ENCODE measurements around the gene CBLC. TPM values are rescaled to one million over a fixed set of nuclear protein-coding genes. Genes with fewer than 3 reads are reported as not detected.

CBLC gene
- total and polyA plus RNA-seq, 10 of the 15 experiments (the other 5 are each of a cell fraction or from before 2014, with no cell fraction given) = not detected

DNA sequence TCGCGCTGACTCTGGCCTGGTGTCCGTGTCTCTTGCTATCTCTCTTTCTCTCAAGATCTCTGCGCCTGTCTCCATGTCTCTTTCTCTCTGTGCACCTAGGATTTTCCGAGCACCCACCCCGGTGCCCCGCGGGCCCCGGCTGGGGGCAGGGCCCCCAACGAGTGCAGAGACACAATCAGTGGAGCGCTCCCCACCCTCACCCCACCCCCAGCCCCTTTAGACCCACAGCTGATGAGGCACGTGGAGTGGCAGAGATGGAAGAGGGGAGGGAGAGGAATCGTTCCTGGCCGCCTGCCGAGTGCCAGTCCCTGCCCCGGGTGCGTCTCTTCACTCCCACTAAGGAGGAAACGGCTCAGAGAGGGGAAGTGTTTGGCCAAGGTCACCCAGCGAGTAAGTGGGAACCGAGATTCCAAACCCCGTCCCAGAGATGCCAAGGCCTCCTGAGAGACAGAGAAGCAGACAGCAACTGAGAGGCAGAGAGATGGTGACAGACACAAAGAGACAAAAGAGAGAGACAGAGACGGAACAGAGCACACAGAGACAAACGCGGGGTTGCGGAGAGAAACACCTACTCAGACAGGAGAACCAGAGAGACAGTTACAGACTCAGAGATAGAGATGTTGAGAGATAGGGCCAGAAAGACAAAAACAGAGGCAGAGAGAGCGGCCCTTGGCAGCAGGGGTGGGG, 29.8 kb upstream of the CBLC start (continued):
- TF ChIP-seq CHD4 (IDR thresholded peaks at IDR 0.05) = no peak
- no peak for TF ChIP-seq MYB (IDR thresholded peaks at IDR 0.05; ENCODE audit: borderline replicate concordance, low read depth, low read length)
- TF ChIP-seq BCL11A (IDR thresholded peaks at IDR 0.05; ENCODE audit: low read depth, low read length) = no peak
- no peak for TF ChIP-seq ZSCAN29 (IDR thresholded peaks at IDR 0.05)
- TF ChIP-seq JUNB (IDR thresholded peaks at IDR 0.05) = no peak
- no peak for TF ChIP-seq ZNF217 (IDR thresholded peaks at IDR 0.05)
- TF ChIP-seq, protein P1, sequence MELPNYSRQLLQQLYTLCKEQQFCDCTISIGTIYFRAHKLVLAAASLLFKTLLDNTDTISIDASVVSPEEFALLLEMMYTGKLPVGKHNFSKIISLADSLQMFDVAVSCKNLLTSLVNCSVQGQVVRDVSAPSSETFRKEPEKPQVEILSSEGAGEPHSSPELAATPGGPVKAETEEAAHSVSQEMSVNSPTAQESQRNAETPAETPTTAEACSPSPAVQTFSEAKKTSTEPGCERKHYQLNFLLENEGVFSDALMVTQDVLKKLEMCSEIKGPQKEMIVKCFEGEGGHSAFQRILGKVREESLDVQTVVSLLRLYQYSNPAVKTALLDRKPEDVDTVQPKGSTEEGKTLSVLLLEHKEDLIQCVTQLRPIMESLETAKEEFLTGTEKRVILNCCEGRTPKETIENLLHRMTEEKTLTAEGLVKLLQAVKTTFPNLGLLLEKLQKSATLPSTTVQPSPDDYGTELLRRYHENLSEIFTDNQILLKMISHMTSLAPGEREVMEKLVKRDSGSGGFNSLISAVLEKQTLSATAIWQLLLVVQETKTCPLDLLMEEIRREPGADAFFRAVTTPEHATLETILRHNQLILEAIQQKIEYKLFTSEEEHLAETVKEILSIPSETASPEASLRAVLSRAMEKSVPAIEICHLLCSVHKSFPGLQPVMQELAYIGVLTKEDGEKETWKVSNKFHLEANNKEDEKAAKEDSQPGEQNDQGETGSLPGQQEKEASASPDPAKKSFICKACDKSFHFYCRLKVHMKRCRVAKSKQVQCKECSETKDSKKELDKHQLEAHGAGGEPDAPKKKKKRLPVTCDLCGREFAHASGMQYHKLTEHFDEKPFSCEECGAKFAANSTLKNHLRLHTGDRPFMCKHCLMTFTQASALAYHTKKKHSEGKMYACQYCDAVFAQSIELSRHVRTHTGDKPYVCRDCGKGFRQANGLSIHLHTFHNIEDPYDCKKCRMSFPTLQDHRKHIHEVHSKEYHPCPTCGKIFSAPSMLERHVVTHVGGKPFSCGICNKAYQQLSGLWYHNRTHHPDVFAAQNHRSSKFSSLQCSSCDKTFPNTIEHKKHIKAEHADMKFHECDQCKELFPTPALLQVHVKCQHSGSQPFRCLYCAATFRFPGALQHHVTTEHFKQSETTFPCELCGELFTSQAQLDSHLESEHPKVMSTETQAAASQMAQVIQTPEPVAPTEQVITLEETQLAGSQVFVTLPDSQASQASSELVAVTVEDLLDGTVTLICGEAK (IDR thresholded peaks at IDR 0.05; ENCODE audit: borderline replicate concordance) = no peak
- no peak for TF ChIP-seq CREM (IDR thresholded peaks at IDR 0.05; ENCODE audit: low read depth)
- TF ChIP-seq IRF4 (IDR thresholded peaks at IDR 0.05; ENCODE audit: low read depth, low read length) = no peak
- no peak for TF ChIP-seq NRF1 (conservative IDR thresholded peaks at IDR 0.05; ENCODE audit: low read depth, low read length)
- TF ChIP-seq MTA3 (IDR thresholded peaks at IDR 0.05; ENCODE audit: borderline replicate concordance, low read length) = no peak
- no peak for TF ChIP-seq TARDBP (IDR thresholded peaks at IDR 0.05; ENCODE audit: borderline replicate concordance)
- TF ChIP-seq KDM1A (IDR thresholded peaks at IDR 0.05; ENCODE audit: borderline replicate concordance) = no peak
- TF ChIP-seq, protein P2, sequence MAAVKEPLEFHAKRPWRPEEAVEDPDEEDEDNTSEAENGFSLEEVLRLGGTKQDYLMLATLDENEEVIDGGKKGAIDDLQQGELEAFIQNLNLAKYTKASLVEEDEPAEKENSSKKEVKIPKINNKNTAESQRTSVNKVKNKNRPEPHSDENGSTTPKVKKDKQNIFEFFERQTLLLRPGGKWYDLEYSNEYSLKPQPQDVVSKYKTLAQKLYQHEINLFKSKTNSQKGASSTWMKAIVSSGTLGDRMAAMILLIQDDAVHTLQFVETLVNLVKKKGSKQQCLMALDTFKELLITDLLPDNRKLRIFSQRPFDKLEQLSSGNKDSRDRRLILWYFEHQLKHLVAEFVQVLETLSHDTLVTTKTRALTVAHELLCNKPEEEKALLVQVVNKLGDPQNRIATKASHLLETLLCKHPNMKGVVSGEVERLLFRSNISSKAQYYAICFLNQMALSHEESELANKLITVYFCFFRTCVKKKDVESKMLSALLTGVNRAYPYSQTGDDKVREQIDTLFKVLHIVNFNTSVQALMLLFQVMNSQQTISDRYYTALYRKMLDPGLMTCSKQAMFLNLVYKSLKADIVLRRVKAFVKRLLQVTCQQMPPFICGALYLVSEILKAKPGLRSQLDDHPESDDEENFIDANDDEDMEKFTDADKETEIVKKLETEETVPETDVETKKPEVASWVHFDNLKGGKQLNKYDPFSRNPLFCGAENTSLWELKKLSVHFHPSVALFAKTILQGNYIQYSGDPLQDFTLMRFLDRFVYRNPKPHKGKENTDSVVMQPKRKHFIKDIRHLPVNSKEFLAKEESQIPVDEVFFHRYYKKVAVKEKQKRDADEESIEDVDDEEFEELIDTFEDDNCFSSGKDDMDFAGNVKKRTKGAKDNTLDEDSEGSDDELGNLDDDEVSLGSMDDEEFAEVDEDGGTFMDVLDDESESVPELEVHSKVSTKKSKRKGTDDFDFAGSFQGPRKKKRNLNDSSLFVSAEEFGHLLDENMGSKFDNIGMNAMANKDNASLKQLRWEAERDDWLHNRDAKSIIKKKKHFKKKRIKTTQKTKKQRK (IDR thresholded peaks at IDR 0.05; ENCODE audit: low read depth, low read length) = no peak
- no peak for TF ChIP-seq DPF2 (IDR thresholded peaks at IDR 0.05)
- TF ChIP-seq, protein P3, sequence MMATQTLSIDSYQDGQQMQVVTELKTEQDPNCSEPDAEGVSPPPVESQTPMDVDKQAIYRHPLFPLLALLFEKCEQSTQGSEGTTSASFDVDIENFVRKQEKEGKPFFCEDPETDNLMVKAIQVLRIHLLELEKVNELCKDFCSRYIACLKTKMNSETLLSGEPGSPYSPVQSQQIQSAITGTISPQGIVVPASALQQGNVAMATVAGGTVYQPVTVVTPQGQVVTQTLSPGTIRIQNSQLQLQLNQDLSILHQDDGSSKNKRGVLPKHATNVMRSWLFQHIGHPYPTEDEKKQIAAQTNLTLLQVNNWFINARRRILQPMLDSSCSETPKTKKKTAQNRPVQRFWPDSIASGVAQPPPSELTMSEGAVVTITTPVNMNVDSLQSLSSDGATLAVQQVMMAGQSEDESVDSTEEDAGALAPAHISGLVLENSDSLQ (IDR thresholded peaks at IDR 0.05) = peak; percentile 38; the same call in 1 of the 2 replicates
- TF ChIP-seq MEF2A (IDR thresholded peaks at IDR 0.05; ENCODE audit: insufficient read depth, low read depth, low read length) = no peak
- peak; percentile 52 to 69; a peak in 2 of 4 replicates for TF ChIP-seq IKZF2 (IDR thresholded peaks at IDR 0.05)
- TF ChIP-seq NR2C1 (IDR thresholded peaks at IDR 0.05) = no peak
- TF ChIP-seq FOS (IDR thresholded peaks at IDR 0.05; ENCODE audit: borderline replicate concordance, extremely low read depth, insufficient read length) = no peak
- no peak for TF ChIP-seq ETV6 (conservative IDR thresholded peaks at IDR 0.05 in 1 of 2, IDR thresholded peaks at IDR 0.05 in 1 of 2; ENCODE audit: borderline replicate concordance in 1 of 2, low read depth in 1 of 2)
- TF ChIP-seq KAT2A (conservative IDR thresholded peaks at IDR 0.05; ENCODE audit: control insufficient read depth, low read depth, low read length) = no peak
- no peak for TF ChIP-seq CHD2 (IDR thresholded peaks at IDR 0.05; ENCODE audit: borderline replicate concordance, low read depth, low read length)
- TF ChIP-seq ASH2L (IDR thresholded peaks at IDR 0.05; ENCODE audit: borderline replicate concordance, low read depth) = no peak
- TF ChIP-seq SRF (IDR thresholded peaks at IDR 0.05; ENCODE audit: low read depth in 2 of 2, low read length in 2 of 2) = no peak

Data from GM12878 (cell line).